Mononuclear cell (primary cell): ENCODE data around the gene CTNNAL1. TPM values are rescaled to one million over a fixed set of nuclear protein-coding genes. Genes with fewer than 3 reads are reported as not detected.

Experiments used
- H3K27me3 ChIP-seq: 2 replicates; pipeline ENCODE4 v1.6.0; 2011; ENCODE audit warnings: low read length, control low read depth; ENCODE audit not compliant: insufficient read depth
- H3K4me1 ChIP-seq: 2 replicates; pipeline ENCODE4 v1.5.1; 2011; ENCODE audit warnings: mild to moderate bottlenecking, low read length, control low read depth; ENCODE audit not compliant: insufficient read depth
- H3K4me3 ChIP-seq: 2 replicates; pipeline ENCODE4 v1.5.1; 2011; ENCODE audit warnings: mild to moderate bottlenecking, low read length, moderate library complexity
- H3K9me3 ChIP-seq: 2 replicates; pipeline ENCODE4 v1.5.1; 2011; ENCODE audit warnings: low read depth, mild to moderate bottlenecking, control low read depth, low read length
- total RNA-seq: library from RNA; depleted of rRNA; stranded (reverse); fragments of >200 nt; gene quantifications from one replicate; pipeline ENCODE4 v1.2.3, GENCODE V29; 2012

Gene CTNNAL1
- total RNA-seq, 1 donor: 4.3 TPM

- H3K27me3 ChIP-seq: no peaks in the 10 kb centered on the region
- H3K4me1 ChIP-seq: no peaks in the 10 kb centered on the region
- H3K4me3 ChIP-seq: no peak overlapping the region
- no peaks in the 10 kb centered on the region for H3K9me3 ChIP-seq
These were observed 22.6 kb upstream of the CTNNAL1 start for GRCh38 chr9:109035684-109036423.

DNA sequence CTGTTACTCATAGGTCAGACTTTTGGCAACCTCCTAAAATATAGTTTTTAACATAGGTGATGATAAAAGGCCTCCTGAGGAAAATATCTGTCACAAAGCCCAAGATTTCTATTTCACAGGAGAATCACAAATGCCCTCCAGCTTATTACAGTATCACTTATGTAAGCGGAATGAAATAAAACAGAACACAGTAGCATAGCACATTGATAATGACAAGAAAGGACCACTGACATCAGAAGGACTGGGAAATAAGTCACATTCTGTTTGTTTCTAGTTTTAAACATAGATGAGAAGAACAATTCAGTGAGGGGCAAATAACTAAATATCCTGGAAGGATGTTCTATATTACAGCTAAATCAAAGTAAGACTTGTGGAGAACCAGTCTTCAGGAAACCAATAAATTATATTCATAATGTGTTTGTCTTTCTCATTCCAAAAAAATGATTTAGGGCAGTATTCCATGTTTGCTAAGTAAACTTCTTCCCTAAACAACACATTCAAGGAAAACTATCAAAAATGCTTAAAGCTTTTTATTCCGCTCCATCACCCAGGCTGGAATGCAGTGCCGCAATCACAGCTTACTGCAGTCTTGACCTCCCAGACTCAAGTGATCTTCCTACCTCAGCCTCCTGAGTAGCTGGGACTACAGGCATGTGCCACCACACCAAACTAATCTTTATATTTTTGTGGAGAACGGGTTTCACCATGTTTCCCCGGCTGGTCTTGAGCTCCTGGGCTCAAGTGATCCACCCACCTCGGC, 20.8 kb upstream of the CTNNAL1 start:
- H3K4me3 ChIP-seq: no peak overlapping the region
- no peaks in the 10 kb centered on the region for H3K27me3 ChIP-seq
- H3K9me3 ChIP-seq: no peaks in the 10 kb centered on the region
- no peaks in the 10 kb centered on the region for H3K4me1 ChIP-seq

DNA sequence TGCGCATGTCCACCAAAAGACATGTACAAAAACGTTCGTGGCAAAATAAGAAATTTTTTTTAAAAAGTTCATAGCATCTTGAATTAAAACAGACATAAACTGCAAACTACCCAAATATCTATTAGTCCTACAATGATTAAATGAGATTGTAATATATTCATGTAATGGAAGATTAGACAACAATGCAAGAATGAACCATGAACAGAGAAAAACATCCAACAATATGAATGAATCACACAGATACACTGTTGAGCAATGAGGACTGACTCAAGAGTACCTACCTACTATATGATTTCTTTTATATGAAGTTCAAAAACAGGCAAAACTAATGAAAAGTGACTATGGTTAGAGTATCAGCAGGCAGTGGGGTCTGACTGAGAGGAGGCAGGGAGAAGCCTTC, 17.9 kb upstream of the CTNNAL1 start:
- Histone ChIP-seq H3K4me3 (no peak overlapping the region), H3K4me1 (no peaks in the 10 kb centered on the region), H3K9me3 (no peaks in the 10 kb centered on the region), H3K27me3 (no peaks in the 10 kb centered on the region)

- Histone ChIP-seq H3K4me3 (no peak overlapping the region), H3K27me3 (no peaks in the 10 kb centered on the region), H3K4me1 (no peaks in the 10 kb centered on the region), H3K9me3 (no peaks in the 10 kb centered on the region)
These were observed 17.1 kb upstream of the CTNNAL1 start for GRCh38 chr9:109030426-109030825.

GRCh38 chr9:109028457-109028856, 15.2 kb upstream of the CTNNAL1 start:
- no peaks in the 10 kb centered on the region for H3K9me3 ChIP-seq
- no peak overlapping the region for H3K4me3 ChIP-seq
- H3K4me1 ChIP-seq: no peaks in the 10 kb centered on the region
- H3K27me3 ChIP-seq: no peaks in the 10 kb centered on the region

DNA sequence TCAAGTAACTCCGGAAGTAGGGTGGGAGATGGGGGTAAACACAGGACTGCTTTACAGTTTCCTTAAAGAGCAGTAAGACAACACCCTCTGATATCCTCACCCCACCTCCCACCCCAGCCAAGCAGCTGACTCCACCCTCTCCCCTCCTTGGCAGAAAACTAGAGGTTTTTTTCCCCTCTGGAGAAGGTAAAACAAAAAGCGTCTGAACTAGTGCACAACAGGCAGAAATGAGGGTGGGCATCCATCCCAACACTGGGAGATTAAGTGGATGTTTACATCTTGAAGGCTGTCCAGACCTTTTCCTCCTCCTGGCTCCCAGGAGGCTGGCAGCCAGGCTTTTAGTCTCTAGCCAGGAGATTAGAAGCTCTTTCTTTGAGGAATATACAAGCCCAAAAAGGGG, 13.9 kb upstream of the CTNNAL1 start:
- no peaks in the 10 kb centered on the region for H3K27me3 ChIP-seq
- H3K4me3 ChIP-seq: no peak overlapping the region
- H3K9me3 ChIP-seq: no peaks in the 10 kb centered on the region
- H3K4me1 ChIP-seq: no peaks in the 10 kb centered on the region

- no peaks in the 10 kb centered on the region for H3K4me1 ChIP-seq
- no peaks in the 10 kb centered on the region for H3K27me3 ChIP-seq
- H3K4me3 ChIP-seq: no peak overlapping the region
- H3K9me3 ChIP-seq: no peaks in the 10 kb centered on the region
These were observed 13.0 kb upstream of the CTNNAL1 start for GRCh38 chr9:109026306-109026705.

DNA sequence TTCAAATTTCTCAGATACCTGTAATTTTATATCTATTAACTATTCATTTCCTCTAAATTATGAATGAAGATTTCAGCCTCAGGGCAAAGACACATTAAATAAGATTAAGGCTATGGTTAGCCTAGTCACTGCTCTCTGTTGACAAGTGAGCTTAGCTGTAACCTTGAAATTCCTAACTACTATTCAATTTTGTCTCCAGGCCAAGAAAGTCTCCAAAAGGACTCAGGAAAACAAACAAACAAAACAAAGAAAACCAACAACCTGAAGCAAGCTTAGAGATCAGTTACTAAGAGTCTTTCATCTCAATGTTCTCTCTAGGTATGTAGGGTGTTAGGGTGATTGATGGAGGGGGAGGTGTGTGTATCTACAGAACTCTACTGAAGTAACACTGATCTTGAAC, 9.6 kb upstream of the CTNNAL1 start:
- Histone ChIP-seq H3K4me3 (no peak overlapping the region), H3K27me3 (no peaks in the 10 kb centered on the region), H3K9me3 (no peaks in the 10 kb centered on the region), H3K4me1 (peaks cover 5% of the 10 kb centered on the region)

- Histone ChIP-seq H3K4me3 (no peak overlapping the region), H3K27me3 (no peaks in the 10 kb centered on the region), H3K4me1 (peaks cover 5% of the 10 kb centered on the region), H3K9me3 (no peaks in the 10 kb centered on the region)
These were observed 7.5 kb upstream of the CTNNAL1 start for GRCh38 chr9:109020581-109021511.

- Histone ChIP-seq H3K4me1 (peaks cover 5% of the 10 kb centered on the region), H3K27me3 (no peaks in the 10 kb centered on the region), H3K9me3 (no peaks in the 10 kb centered on the region), H3K4me3 (no peak overlapping the region)
These were observed 6.8 kb upstream of the CTNNAL1 start for GRCh38 chr9:109020113-109020512.

DNA sequence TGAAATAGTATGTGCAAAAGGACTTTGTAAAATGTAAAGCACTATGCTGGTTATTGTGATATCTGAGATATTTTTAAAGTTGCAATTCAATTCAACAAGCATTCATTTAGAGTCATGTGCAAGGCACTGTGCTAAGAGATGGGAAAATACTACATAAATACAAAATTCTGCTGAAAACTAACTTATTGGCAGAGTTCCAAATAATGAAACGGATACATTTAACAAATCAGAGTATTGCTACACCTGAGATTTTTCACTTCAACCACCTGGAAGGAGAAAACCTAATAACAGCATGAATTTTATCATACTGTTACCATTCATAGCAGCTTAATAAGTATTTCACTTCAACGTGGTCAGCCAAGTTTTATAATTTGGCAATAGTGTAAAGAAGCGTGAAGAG, 6.1 kb upstream of the CTNNAL1 start:
- Histone ChIP-seq H3K9me3 (no peaks in the 10 kb centered on the region), H3K27me3 (no peaks in the 10 kb centered on the region), H3K4me1 (peaks cover 5% of the 10 kb centered on the region), H3K4me3 (no peak overlapping the region)

DNA sequence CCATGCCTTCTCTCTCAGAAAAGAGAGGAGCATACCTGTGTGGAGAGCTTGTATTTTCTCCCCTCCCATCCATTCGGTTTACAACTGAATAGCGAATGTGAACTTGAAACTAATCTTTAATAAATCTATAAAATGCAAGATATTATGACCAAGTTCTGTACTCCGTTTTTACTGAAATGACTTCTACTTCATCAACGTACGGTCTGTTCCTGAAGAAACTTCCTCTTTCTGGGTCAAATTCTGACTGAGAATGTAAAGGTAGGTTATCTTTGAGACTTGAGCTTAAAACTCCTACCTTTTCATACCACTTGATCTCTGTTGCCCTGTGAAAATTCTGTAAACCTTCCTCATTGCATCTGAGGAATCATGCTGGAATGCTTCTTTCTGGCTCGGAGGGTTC, 4.2 kb upstream of the CTNNAL1 start:
- Histone ChIP-seq H3K4me1 (peaks cover 14% of the 10 kb centered on the region), H3K4me3 (no peak overlapping the region), H3K9me3 (no peaks in the 10 kb centered on the region), H3K27me3 (no peaks in the 10 kb centered on the region)

- H3K27me3 ChIP-seq: no peaks in the 10 kb centered on the region
These were observed 3.8 kb upstream of the CTNNAL1 start for GRCh38 chr9:109017061-109017460.

GRCh38 chr9:109016132-109016531, 2.8 kb upstream of the CTNNAL1 start:
- H3K9me3 ChIP-seq: no peaks in the 10 kb centered on the region
- H3K4me1 ChIP-seq: peaks cover 25% of the 10 kb centered on the region
- no peaks in the 10 kb centered on the region for H3K27me3 ChIP-seq
- H3K4me3 ChIP-seq: no peak overlapping the region

More at GRCh38 chr9:109017061-109017460, 3.8 kb upstream of the CTNNAL1 start:
- H3K4me3 ChIP-seq: no peak overlapping the region
- H3K9me3 ChIP-seq: no peaks in the 10 kb centered on the region
- peaks cover 19% of the 10 kb centered on the region for H3K4me1 ChIP-seq
